WTC11 (cell line): ENCODE results near the gene VARS2. TPM values are rescaled to one million over a fixed set of nuclear protein-coding genes. Genes with fewer than 3 reads are reported as not detected.

Experiments
- ATAC-seq: fragments of 200-7000 bp; cut with Tn5 transposase; 2 replicates; pipeline ENCODE4 v1.10.0; 2021; ENCODE audit warnings: mild to moderate bottlenecking, moderate library complexity
- CTCF ChIA-PET: fragments of 300-600 bp; sonication (Branson Sonifier 250); formaldehyde crosslinking; loops from one replicate; lab custom pipeline; 2021; ENCODE audit warnings: antibody characterized with exemption; lab: Charles Lee
- POLR2A ChIA-PET: fragments of 350-600 bp; sonication (Branson Sonifier 250); formaldehyde crosslinking; loops from one replicate; lab custom pipeline; 2021; ENCODE audit warnings: antibody characterized with exemption; lab: Charles Lee
- DNase-seq: peaks from one replicate; pipeline ENCODE4 v3.0.0; 2021; ENCODE audit warnings: low spot score
- H3K27ac Mint-ChIP-seq: 2 replicates; pipeline ENCODE4 v1.8.0; 2021; ENCODE audit warnings: mixed read lengths
- H3K27me3 Mint-ChIP-seq: 2 replicates; pipeline ENCODE4 v1.8.0; 2021; ENCODE audit warnings: low read depth, mild to moderate bottlenecking, moderate library complexity, mixed read lengths
- H3K36me3 Mint-ChIP-seq: 2 replicates; pipeline ENCODE4 v1.8.0; 2021; ENCODE audit warnings: mixed read lengths
- H3K4me1 Mint-ChIP-seq: 2 replicates; pipeline ENCODE4 v1.8.0; 2022; ENCODE audit warnings: mixed read lengths
- H3K4me3 Mint-ChIP-seq: 2 replicates; pipeline ENCODE4 v1.8.0; 2021; ENCODE audit warnings: mild to moderate bottlenecking, moderate library complexity, mixed read lengths
- H3K9me3 Mint-ChIP-seq: 2 replicates; pipeline ENCODE4 v1.8.0; 2021; ENCODE audit warnings: mixed read lengths
- CBFB ChIP-seq: sonication (generic); formaldehyde crosslinking; IDR thresholded peaks from 2 replicates; pipeline ENCODE4 v1.8.1; 2022; ENCODE audit warnings: mild to moderate bottlenecking, low read depth, missing genetic modification reagents
- CREB1 ChIP-seq: sonication (generic); formaldehyde crosslinking; IDR thresholded peaks from 2 replicates; pipeline ENCODE4 v1.8.0; 2023; ENCODE audit warnings: mild to moderate bottlenecking, missing genetic modification reagents
- ETV6 ChIP-seq: sonication (generic); formaldehyde crosslinking; IDR thresholded peaks from 2 replicates; pipeline ENCODE4 v1.8.1; 2022; ENCODE audit warnings: mild to moderate bottlenecking, missing genetic modification reagents
- GRHL2 ChIP-seq: fragments of 250-450 bp; sonication (Bioruptor Pico); IDR thresholded peaks from 2 replicates; pipeline ENCODE4 v1.8.0; 2022; ENCODE audit warnings: mild to moderate bottlenecking, moderate library complexity; ENCODE audit not compliant: insufficient replicate concordance, severe bottlenecking
- HMGA2 ChIP-seq: fragments of 250-450 bp; sonication (Bioruptor Pico); IDR thresholded peaks from 2 replicates; pipeline ENCODE4 v1.4.0; 2021; ENCODE audit warnings: mild to moderate bottlenecking, moderate library complexity
- KAT7 ChIP-seq: sonication (generic); formaldehyde crosslinking; IDR thresholded peaks from 2 replicates; pipeline ENCODE4 v1.8.1; 2023; ENCODE audit warnings: missing genetic modification reagents, mild to moderate bottlenecking, borderline replicate concordance
- RELA ChIP-seq: sonication (generic); formaldehyde crosslinking; IDR thresholded peaks from 2 replicates; pipeline ENCODE4 v1.8.1; 2022; ENCODE audit warnings: missing genetic modification reagents, mild to moderate bottlenecking, borderline replicate concordance
- RORB ChIP-seq: fragments of 250-450 bp; sonication (Bioruptor Pico); IDR thresholded peaks from 2 replicates; pipeline ENCODE4 v1.9.0; 2021; ENCODE audit warnings: mild to moderate bottlenecking
- TP53 ChIP-seq: sonication (generic); formaldehyde crosslinking; IDR thresholded peaks from 2 replicates; pipeline ENCODE4 v1.8.1; 2023; ENCODE audit warnings: mild to moderate bottlenecking, missing genetic modification reagents
- ZNF263 ChIP-seq: sonication (generic); formaldehyde crosslinking; IDR thresholded peaks from 2 replicates; pipeline ENCODE4 v1.8.1; 2022; ENCODE audit warnings: low read depth, mild to moderate bottlenecking, moderate library complexity, missing genetic modification reagents
- total RNA-seq: library from RNA; stranded (reverse); gene quantifications from 3 replicates; pipeline ENCODE4 v1.2.3, GENCODE V29; 2021
- TF ChIP-seq, protein P1 (sequence below): sonication (generic); formaldehyde crosslinking; IDR thresholded peaks from 2 replicates; pipeline ENCODE4 v1.8.1; 2023; ENCODE audit warnings: mild to moderate bottlenecking, missing genetic modification reagents
- TF ChIP-seq, protein P2 (sequence below): sonication (generic); formaldehyde crosslinking; IDR thresholded peaks from 2 replicates; pipeline ENCODE4 v1.8.0; 2023; ENCODE audit warnings: missing genetic modification reagents
- TF ChIP-seq, protein P3 (sequence below): fragments of 200-600 bp; IDR thresholded peaks from 2 replicates; pipeline ENCODE4 v1.8.0; 2022; ENCODE audit warnings: antibody characterized with exemption
- TF ChIP-seq, protein P4 (sequence below): fragments of 250-450 bp; sonication (Bioruptor Pico); IDR thresholded peaks from 2 replicates; pipeline ENCODE4 v1.9.0; 2021; ENCODE audit warnings: mild to moderate bottlenecking
- TF ChIP-seq, protein P5 (sequence below): sonication (generic); formaldehyde crosslinking; IDR thresholded peaks from 2 replicates; pipeline ENCODE4 v1.8.1; 2023; ENCODE audit warnings: mild to moderate bottlenecking, missing genetic modification reagents, borderline replicate concordance
- TF ChIP-seq, protein P6 (sequence below): fragments of 250-450 bp; sonication (Bioruptor Pico); IDR thresholded peaks from 2 replicates; pipeline ENCODE4 v1.8.0; 2021; ENCODE audit warnings: mild to moderate bottlenecking

The VARS2 gene
- total RNA-seq, 1 experiment from 2014 or later = 65.6 TPM

DNA sequence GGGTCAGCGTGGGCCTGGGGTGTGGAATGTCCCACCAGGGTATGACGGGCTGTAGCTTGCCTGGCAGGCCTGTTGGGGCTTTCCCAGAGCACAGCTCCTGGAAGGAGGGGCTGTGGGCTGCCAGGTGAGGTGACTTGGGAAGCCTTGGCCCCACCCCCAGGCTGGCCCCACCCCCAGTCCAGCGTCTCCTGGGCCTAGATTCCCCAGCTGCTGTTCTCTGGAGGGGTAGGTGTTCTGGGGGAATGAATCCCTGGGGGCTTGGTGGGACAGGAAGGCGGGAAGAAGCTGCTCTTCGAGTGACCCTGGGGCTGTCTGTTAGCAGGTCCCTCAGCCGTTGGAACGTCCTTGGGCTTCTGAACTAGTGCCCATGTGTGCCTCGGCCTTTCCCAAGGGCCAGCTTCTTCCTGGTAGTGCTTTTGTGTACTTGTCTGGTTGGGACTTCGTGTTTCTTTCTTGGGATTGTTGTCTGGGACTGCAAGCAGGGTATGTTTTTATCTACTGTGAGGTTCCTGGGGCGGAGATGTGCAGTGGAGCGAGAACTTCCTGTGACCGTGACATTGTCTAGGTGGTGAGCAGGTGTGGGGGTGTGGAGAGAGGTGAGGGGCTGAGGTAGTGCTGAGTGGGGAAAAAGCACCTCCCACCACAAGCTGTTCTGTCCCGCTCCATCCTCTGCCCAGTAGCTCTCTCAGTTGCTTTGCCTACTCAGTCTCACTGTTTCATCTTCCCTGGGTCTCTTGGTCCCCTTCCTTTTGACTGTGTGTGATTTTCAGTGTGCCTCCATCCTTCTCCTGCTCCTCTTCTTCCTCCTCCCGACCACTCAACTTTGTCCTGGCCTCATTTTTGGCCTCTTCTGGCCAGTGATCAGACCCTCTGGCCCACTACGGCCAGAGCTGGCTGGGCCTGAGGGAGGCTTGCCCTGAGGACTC is 31.0 kb upstream of the VARS2 start (continued):
- TF ChIP-seq, protein P1, sequence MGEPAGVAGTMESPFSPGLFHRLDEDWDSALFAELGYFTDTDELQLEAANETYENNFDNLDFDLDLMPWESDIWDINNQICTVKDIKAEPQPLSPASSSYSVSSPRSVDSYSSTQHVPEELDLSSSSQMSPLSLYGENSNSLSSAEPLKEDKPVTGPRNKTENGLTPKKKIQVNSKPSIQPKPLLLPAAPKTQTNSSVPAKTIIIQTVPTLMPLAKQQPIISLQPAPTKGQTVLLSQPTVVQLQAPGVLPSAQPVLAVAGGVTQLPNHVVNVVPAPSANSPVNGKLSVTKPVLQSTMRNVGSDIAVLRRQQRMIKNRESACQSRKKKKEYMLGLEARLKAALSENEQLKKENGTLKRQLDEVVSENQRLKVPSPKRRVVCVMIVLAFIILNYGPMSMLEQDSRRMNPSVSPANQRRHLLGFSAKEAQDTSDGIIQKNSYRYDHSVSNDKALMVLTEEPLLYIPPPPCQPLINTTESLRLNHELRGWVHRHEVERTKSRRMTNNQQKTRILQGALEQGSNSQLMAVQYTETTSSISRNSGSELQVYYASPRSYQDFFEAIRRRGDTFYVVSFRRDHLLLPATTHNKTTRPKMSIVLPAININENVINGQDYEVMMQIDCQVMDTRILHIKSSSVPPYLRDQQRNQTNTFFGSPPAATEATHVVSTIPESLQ (CRISPR knock-in tag) = no peak

DNA sequence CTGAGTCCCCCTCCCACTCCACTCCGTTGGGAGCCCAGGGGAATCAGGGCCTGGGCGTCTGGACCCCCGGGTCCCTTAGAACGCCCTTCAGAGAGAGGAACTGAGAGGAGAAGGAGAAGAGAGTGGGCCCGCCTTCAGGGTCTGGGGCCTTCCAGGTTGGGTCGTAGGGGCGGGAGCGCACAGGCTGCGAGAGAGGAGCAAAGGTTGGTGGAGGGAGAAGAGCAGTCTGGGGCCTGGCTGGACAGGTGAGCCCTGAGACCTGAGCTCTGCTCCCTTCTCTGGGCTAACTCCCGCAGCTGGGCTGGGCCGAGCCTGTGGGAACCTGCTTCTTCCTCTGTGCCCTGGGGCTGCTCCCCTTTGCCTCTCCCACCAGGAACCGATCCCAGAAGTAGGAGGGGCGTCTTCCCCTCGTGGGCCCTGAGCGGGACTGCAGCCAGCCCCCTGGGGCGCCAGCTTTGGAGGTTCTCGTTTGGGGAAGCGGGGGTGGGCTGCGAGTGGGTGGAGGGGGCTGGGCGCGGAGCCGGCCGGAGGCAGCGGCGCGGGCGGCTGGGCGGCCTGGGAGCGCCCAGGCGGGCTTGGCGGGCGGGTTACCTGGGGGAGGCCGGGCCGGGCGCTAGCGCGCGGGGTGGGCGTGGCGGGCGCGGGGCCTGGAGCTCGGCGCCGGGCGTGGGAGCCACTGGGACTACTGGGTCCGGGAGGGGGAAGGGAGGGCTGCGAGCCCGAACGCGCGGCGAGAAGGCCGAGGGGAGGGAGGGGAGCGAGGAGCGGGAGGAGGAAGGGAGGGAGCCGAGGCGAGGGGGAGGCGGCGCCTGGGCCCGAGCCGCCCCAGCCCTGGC is 30.1 kb upstream of the VARS2 start, which contains the start of gene DDR1:
TSS of gene DDR1 (plus strand) at position 835 of the 836 bp plus-strand sequence. CDS start 4,211 bp downstream, outside the sequence.
- ATAC-seq = peak; percentile 4
- POLR2A ChIA-PET = interaction anchor here (0.6 to 3.0 kb wide), 4 partner anchors 30 to 157 kb away, joined by 3 to 17 read pairs (median 9); partner anchors contain the start of genes IER3 and VARS2
- H3K4me1 Mint-ChIP-seq = peaks cover 71% of the 10 kb centered on the region
- H3K27ac Mint-ChIP-seq = peak within 1 kb of the TSS; percentile 99
- TF ChIP-seq, protein P2, sequence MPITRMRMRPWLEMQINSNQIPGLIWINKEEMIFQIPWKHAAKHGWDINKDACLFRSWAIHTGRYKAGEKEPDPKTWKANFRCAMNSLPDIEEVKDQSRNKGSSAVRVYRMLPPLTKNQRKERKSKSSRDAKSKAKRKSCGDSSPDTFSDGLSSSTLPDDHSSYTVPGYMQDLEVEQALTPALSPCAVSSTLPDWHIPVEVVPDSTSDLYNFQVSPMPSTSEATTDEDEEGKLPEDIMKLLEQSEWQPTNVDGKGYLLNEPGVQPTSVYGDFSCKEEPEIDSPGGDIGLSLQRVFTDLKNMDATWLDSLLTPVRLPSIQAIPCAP (CRISPR knock-in tag) = no peak
- TF ChIP-seq, protein P3, sequence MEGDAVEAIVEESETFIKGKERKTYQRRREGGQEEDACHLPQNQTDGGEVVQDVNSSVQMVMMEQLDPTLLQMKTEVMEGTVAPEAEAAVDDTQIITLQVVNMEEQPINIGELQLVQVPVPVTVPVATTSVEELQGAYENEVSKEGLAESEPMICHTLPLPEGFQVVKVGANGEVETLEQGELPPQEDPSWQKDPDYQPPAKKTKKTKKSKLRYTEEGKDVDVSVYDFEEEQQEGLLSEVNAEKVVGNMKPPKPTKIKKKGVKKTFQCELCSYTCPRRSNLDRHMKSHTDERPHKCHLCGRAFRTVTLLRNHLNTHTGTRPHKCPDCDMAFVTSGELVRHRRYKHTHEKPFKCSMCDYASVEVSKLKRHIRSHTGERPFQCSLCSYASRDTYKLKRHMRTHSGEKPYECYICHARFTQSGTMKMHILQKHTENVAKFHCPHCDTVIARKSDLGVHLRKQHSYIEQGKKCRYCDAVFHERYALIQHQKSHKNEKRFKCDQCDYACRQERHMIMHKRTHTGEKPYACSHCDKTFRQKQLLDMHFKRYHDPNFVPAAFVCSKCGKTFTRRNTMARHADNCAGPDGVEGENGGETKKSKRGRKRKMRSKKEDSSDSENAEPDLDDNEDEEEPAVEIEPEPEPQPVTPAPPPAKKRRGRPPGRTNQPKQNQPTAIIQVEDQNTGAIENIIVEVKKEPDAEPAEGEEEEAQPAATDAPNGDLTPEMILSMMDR = no peak
- no peak for TF ChIP-seq ETV6 (CRISPR knock-in tag)
- no peak for TF ChIP-seq TP53 (CRISPR knock-in tag)
- no peak for TF ChIP-seq CBFB
- TF ChIP-seq RORB (CRISPR knock-in tag) = no peak
- no peak for TF ChIP-seq CREB1
- TF ChIP-seq, protein P4, sequence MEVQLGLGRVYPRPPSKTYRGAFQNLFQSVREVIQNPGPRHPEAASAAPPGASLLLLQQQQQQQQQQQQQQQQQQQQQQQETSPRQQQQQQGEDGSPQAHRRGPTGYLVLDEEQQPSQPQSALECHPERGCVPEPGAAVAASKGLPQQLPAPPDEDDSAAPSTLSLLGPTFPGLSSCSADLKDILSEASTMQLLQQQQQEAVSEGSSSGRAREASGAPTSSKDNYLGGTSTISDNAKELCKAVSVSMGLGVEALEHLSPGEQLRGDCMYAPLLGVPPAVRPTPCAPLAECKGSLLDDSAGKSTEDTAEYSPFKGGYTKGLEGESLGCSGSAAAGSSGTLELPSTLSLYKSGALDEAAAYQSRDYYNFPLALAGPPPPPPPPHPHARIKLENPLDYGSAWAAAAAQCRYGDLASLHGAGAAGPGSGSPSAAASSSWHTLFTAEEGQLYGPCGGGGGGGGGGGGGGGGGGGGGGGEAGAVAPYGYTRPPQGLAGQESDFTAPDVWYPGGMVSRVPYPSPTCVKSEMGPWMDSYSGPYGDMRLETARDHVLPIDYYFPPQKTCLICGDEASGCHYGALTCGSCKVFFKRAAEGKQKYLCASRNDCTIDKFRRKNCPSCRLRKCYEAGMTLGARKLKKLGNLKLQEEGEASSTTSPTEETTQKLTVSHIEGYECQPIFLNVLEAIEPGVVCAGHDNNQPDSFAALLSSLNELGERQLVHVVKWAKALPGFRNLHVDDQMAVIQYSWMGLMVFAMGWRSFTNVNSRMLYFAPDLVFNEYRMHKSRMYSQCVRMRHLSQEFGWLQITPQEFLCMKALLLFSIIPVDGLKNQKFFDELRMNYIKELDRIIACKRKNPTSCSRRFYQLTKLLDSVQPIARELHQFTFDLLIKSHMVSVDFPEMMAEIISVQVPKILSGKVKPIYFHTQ (CRISPR knock-in tag) = no peak
- TF ChIP-seq, protein P5, sequence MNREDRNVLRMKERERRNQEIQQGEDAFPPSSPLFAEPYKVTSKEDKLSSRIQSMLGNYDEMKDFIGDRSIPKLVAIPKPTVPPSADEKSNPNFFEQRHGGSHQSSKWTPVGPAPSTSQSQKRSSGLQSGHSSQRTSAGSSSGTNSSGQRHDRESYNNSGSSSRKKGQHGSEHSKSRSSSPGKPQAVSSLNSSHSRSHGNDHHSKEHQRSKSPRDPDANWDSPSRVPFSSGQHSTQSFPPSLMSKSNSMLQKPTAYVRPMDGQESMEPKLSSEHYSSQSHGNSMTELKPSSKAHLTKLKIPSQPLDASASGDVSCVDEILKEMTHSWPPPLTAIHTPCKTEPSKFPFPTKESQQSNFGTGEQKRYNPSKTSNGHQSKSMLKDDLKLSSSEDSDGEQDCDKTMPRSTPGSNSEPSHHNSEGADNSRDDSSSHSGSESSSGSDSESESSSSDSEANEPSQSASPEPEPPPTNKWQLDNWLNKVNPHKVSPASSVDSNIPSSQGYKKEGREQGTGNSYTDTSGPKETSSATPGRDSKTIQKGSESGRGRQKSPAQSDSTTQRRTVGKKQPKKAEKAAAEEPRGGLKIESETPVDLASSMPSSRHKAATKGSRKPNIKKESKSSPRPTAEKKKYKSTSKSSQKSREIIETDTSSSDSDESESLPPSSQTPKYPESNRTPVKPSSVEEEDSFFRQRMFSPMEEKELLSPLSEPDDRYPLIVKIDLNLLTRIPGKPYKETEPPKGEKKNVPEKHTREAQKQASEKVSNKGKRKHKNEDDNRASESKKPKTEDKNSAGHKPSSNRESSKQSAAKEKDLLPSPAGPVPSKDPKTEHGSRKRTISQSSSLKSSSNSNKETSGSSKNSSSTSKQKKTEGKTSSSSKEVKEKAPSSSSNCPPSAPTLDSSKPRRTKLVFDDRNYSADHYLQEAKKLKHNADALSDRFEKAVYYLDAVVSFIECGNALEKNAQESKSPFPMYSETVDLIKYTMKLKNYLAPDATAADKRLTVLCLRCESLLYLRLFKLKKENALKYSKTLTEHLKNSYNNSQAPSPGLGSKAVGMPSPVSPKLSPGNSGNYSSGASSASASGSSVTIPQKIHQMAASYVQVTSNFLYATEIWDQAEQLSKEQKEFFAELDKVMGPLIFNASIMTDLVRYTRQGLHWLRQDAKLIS (CRISPR knock-in tag) = no peak
- TF ChIP-seq GRHL2 (CRISPR knock-in tag) = no peak
- TF ChIP-seq RELA = no peak
- TF ChIP-seq HMGA2 = no peak
- TF ChIP-seq, protein P6, sequence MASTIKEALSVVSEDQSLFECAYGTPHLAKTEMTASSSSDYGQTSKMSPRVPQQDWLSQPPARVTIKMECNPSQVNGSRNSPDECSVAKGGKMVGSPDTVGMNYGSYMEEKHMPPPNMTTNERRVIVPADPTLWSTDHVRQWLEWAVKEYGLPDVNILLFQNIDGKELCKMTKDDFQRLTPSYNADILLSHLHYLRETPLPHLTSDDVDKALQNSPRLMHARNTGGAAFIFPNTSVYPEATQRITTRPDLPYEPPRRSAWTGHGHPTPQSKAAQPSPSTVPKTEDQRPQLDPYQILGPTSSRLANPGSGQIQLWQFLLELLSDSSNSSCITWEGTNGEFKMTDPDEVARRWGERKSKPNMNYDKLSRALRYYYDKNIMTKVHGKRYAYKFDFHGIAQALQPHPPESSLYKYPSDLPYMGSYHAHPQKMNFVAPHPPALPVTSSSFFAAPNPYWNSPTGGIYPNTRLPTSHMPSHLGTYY (CRISPR knock-in tag) = no peak
- TF ChIP-seq KAT7 = no peak; the same call in 1 of the 2 replicates
- TF ChIP-seq ZNF263 (CRISPR knock-in tag) = no peak
- TF ChIP-seq, all 79 proteins: peak for 0
- H3K9me3 Mint-ChIP-seq = no peaks in the 10 kb centered on the region
- CTCF ChIA-PET = interaction anchor here (1.1 to 13.3 kb wide), 15 partner anchors 9 to 284 kb away, joined by 3 to 164 read pairs (median 10); partner anchors contain the start of genes GTF2H4 and VARS2
- no peaks in the 10 kb centered on the region for H3K27me3 Mint-ChIP-seq
- peak; percentile 58 for DNase-seq
- H3K36me3 Mint-ChIP-seq = peaks cover 5% of the 10 kb centered on the region; the same call in 1 of the 2 replicates
- peak within 1 kb of the TSS; percentile 93 for H3K4me3 Mint-ChIP-seq
